CD14-positive monocyte (primary cell): Measurements from ENCODE around the gene CIBAR2. TPM values are rescaled to one million over a fixed set of nuclear protein-coding genes. Genes with fewer than 3 reads are reported as not detected.
A peak's percentile ranks its signal among the peaks of the same experiment; 100 is the strongest.

Source experiments
- DNase-seq, 3 donors: peaks; one replicate each; pipeline ENCODE4 v3.0.0-alpha.2; 2011 to 2022
- H2AFZ ChIP-seq: 2 replicates; pipeline ENCODE4 v1.6.0; 2012; ENCODE audit warnings: mild to moderate bottlenecking, low read depth, low read length, inconsistent platforms; ENCODE audit not compliant: insufficient read depth, poor library complexity, severe bottlenecking
- H3K27ac ChIP-seq, 2 donors: 1 replicate in 1 of 2; 2 replicates in 1 of 2; pipeline ENCODE4 v1.5.1; 2012 to 2013; ENCODE audit warnings: low read length in 2 of 2, control low read depth in 1 of 2, inconsistent platforms in 1 of 2, low read depth in 1 of 2, mild to moderate bottlenecking in 1 of 2
- H3K27me3 ChIP-seq, 2 donors: one replicate each; pipeline versions ENCODE4 v1.6.0 to v1.6.1; 2011 to 2013; ENCODE audit warnings: low read length in 2 of 2; ENCODE audit not compliant: control insufficient read depth in 2 of 2, insufficient read depth in 2 of 2
- H3K36me3 ChIP-seq, 2 donors: replicated peaks in 1 of 2; 1 replicate in 1 of 2; 2 replicates in 1 of 2; pipeline versions ENCODE4 v1.5.1 to v1.6.1; 2012 to 2013; ENCODE audit warnings: low read length in 2 of 2, control low read depth in 1 of 2, inconsistent platforms in 1 of 2, mild to moderate bottlenecking in 1 of 2; ENCODE audit not compliant: insufficient read depth in 2 of 2, control insufficient read depth in 1 of 2
- H3K4me1 ChIP-seq, 2 donors: 1 replicate in 1 of 2; 2 replicates in 1 of 2; pipeline versions ENCODE4 v1.5.1 to v1.6.1; 2012 to 2013; ENCODE audit warnings: low read length in 2 of 2, control low read depth in 1 of 2, inconsistent platforms in 1 of 2, mild to moderate bottlenecking in 1 of 2, moderate library complexity in 1 of 2; ENCODE audit not compliant: insufficient read depth in 2 of 2, control insufficient read depth in 1 of 2
- H3K4me2 ChIP-seq: replicated peaks from 2 replicates; pipeline ENCODE3; 2012; ENCODE audit warnings: low read length, moderate library complexity, mild to moderate bottlenecking; ENCODE audit not compliant: poor library complexity, severe bottlenecking; ENCODE audit errors: extremely low read depth
- H3K4me3 ChIP-seq, 3 experiments: fragments of 200-600 bp in 1 of 3; sonication (generic) in 1 of 3; replicated peaks in 1 of 3; 1 replicate in 2 of 3; 2 replicates in 1 of 3; pipeline ENCODE4 v1.5.1; 2011 to 2013; ENCODE audit warnings: low read length in 3 of 3, mild to moderate bottlenecking in 3 of 3, control low read depth in 2 of 3, low read depth in 2 of 3, inconsistent platforms in 1 of 3, moderate library complexity in 1 of 3
- H3K79me2 ChIP-seq: 2 replicates; pipeline ENCODE4 v1.6.0; 2012; ENCODE audit warnings: mild to moderate bottlenecking, control low read depth, inconsistent platforms, low read length, moderate library complexity; ENCODE audit not compliant: insufficient read depth
- H3K9ac ChIP-seq: 2 replicates; pipeline ENCODE4 v1.6.0; 2017; ENCODE audit warnings: low read length, mild to moderate bottlenecking; ENCODE audit not compliant: insufficient read depth, poor library complexity, severe bottlenecking
- H3K9me3 ChIP-seq, 2 donors: replicated peaks in 1 of 2; 1 replicate in 1 of 2; 2 replicates in 1 of 2; pipeline versions ENCODE4 v1.5.1 to v1.6.1; 2012 to 2013; ENCODE audit warnings: low read length in 2 of 2, control low read depth in 1 of 2; ENCODE audit not compliant: control insufficient read depth in 1 of 2, insufficient read depth in 1 of 2
- H4K20me1 ChIP-seq: 2 replicates; pipeline ENCODE4 v1.6.0; 2012; ENCODE audit warnings: mild to moderate bottlenecking, low read length, control low read depth, moderate library complexity; ENCODE audit not compliant: insufficient read depth
- H3K27ac Mint-ChIP-seq, 7 donors: one replicate each; pipeline ENCODE4 v1.8.0; 2020; ENCODE audit warnings: mild to moderate bottlenecking in 7 of 7, mixed read lengths in 7 of 7, moderate library complexity in 6 of 7, inconsistent platforms in 2 of 7
- H3K27me3 Mint-ChIP-seq, 3 donors: one replicate each; pipeline ENCODE4 v1.8.0; 2021 to 2022; ENCODE audit warnings: low read depth in 3 of 3, mild to moderate bottlenecking in 3 of 3, mixed read lengths in 3 of 3, moderate library complexity in 3 of 3, inconsistent platforms in 1 of 3
- H3K36me3 Mint-ChIP-seq, 2 donors: one replicate each; pipeline ENCODE4 v1.8.0; 2020; ENCODE audit warnings: mixed read lengths in 2 of 2, inconsistent platforms in 1 of 2, mild to moderate bottlenecking in 1 of 2
- H3K4me1 Mint-ChIP-seq: one replicate; pipeline ENCODE4 v1.8.0; 2020; ENCODE audit warnings: mild to moderate bottlenecking, mixed read lengths
- H3K4me3 Mint-ChIP-seq, 2 donors: one replicate each; pipeline ENCODE4 v1.8.0; 2020; ENCODE audit warnings: mild to moderate bottlenecking in 2 of 2, mixed read lengths in 2 of 2, moderate library complexity in 1 of 2
- H3K9me3 Mint-ChIP-seq, 7 donors: one replicate each; pipeline ENCODE4 v1.8.0; 2020 to 2022; ENCODE audit warnings: mixed read lengths in 7 of 7, mild to moderate bottlenecking in 6 of 7, moderate library complexity in 6 of 7, inconsistent platforms in 2 of 7
- CTCF ChIP-seq: fragments of 200-600 bp; IDR thresholded peaks from one replicate; pipeline ENCODE4 v1.8.0; 2022; ENCODE audit warnings: antibody characterized with exemption, mild to moderate bottlenecking
- WGBS: methylation state at CpG from one replicate; pipeline ENCODE4 v1.1.5; 2013; ENCODE audit warnings: missing lambda C conversion rate; ENCODE audit not compliant: insufficient coverage; 5-methylcytosine and 5-hydroxymethylcytosine counted together
- intact Hi-C, 2 donors: fragments of 100-400 bp; cut with micrococcal nuclease; formaldehyde crosslinking; loops; one replicate each; pipeline versions ENCODE4 v1.15.0 to v1.15.1; 2023
- polyA plus RNA-seq, 3 donors: library from polyadenylated mRNA; depleted of rRNA in 1 of 3; unstranded in 2 of 3; stranded (reverse) in 1 of 3; fragments of 300-500 nt in 2 of 3; fragments of >200 nt in 1 of 3; fragmentation: Illumina TruSeq in 2 of 3; gene quantifications; 1 replicate in 2 of 3; 2 replicates in 1 of 3; pipeline ENCODE4 v1.2.3, GENCODE V29; 2012 to 2021

The CIBAR2 gene
- polyA plus RNA-seq, 3 donors = not detected

- H3K27ac Mint-ChIP-seq = no peak overlapping the region
- no peak overlapping the region for H3K4me3 Mint-ChIP-seq
- WGBS = 91% methylated on average over 4 of the region's 12 CpGs
- H3K9me3 Mint-ChIP-seq = no peaks in the 10 kb centered on the region
- Histone ChIP-seq H3K4me3 (no peak overlapping the region), H3K79me2 (no peaks in the 10 kb centered on the region), H2AFZ (no peak overlapping the region), H4K20me1 (peaks cover 49% of the 10 kb centered on the region), H3K9me3 (no peaks in the 10 kb centered on the region), H3K36me3 (peaks cover 13 to 19% of the 10 kb centered on the region in 2 donors), H3K4me2 (no peak overlapping the region), H3K9ac (no peak overlapping the region), H3K4me1 (peaks cover 21 to 25% of the 10 kb centered on the region in 2 donors), H3K27ac (no peak overlapping the region), H3K27me3 (no peaks in the 10 kb centered on the region)
- intact Hi-C loops = no loop called here
- no peak for TF ChIP-seq CTCF
- peaks cover 4 to 6% (median 5%) of the 10 kb centered on the region in 3 donors for H3K27me3 Mint-ChIP-seq
- peaks cover 16% of the 10 kb centered on the region in 2 donors for H3K36me3 Mint-ChIP-seq
- peaks cover 31% of the 10 kb centered on the region for H3K4me1 Mint-ChIP-seq
- DNase-seq = no peak
Measured at GRCh38 chr16:85094176-85094805, 18.0 kb downstream of the CIBAR2 start.

GRCh38 chr16:85093705-85094104, 18.6 kb downstream of the CIBAR2 start:
- H2AFZ ChIP-seq = no peak overlapping the region
- H3K9ac ChIP-seq = no peak overlapping the region
- Mint-ChIP-seq H3K36me3 (peaks cover 20 to 21% of the 10 kb centered on the region in 2 donors), H3K27me3 (peaks cover 4 to 6% (median 6%) of the 10 kb centered on the region in 3 donors), H3K27ac (peak overlapping the region in 1 of 7 donors; percentile 31), H3K4me3 (no peak overlapping the region), H3K9me3 (no peaks in the 10 kb centered on the region), H3K4me1 (peaks cover 33% of the 10 kb centered on the region)
- no peak for TF ChIP-seq CTCF
- no peak overlapping the region for H3K4me2 ChIP-seq
- H3K27ac ChIP-seq = no peak overlapping the region
- H4K20me1 ChIP-seq = peaks cover 55% of the 10 kb centered on the region
- H3K79me2 ChIP-seq = no peaks in the 10 kb centered on the region
- no peaks in the 10 kb centered on the region for H3K27me3 ChIP-seq
- peaks cover 19 to 25% of the 10 kb centered on the region in 2 donors for H3K36me3 ChIP-seq
- H3K9me3 ChIP-seq = no peaks in the 10 kb centered on the region
- DNase-seq = no peak
- no peak overlapping the region for H3K4me3 ChIP-seq
- intact Hi-C loops = no loop called here
- 95% methylated on average over 7 of the region's 13 CpGs for WGBS
- H3K4me1 ChIP-seq = peaks cover 21 to 27% of the 10 kb centered on the region in 2 donors
